Left lung (tissue), 10 donors: ENCODE measurements around the gene SNRPA. TPM values are rescaled to one million over a fixed set of nuclear protein-coding genes. Genes with fewer than 3 reads are reported as not detected.
"Not testable (repeated sequence)": the region's sequence is repeated elsewhere in the genome, so short reads cannot be mapped to it uniquely, and the experiment has no call there.

Source experiments
- ATAC-seq: fragments of 200-7000 bp; cut with Tn5 transposase; one replicate; pipeline ENCODE4 v1.9.1; 2020; ENCODE audit warnings: moderate library complexity
- DNase-seq, 4 donors: peaks; one replicate each; pipeline ENCODE4 v3.0.0-alpha.2; 2013 to 2020
- H3K27ac ChIP-seq, 2 donors: fragments of 200-600 bp; sonication (generic) in 1 of 2; one replicate each; pipeline versions ENCODE4 v1.5.0 to v1.8.0; 2020 to 2021
- H3K27me3 ChIP-seq, 2 donors: fragments of 200-600 bp; sonication (generic) in 1 of 2; one replicate each; pipeline versions ENCODE4 v1.5.0 to v1.8.0; 2020 to 2021
- H3K36me3 ChIP-seq, 2 donors: fragments of 200-600 bp; sonication (generic) in 1 of 2; one replicate each; pipeline versions ENCODE4 v1.5.0 to v1.8.0; 2020 to 2021
- H3K4me1 ChIP-seq, 2 donors: fragments of 200-600 bp; one replicate each; pipeline ENCODE4 v1.8.0; 2021
- H3K4me3 ChIP-seq, 2 donors: fragments of 200-600 bp; sonication (generic) in 1 of 2; one replicate each; pipeline versions ENCODE4 v1.5.0 to v1.8.0; 2020 to 2021; ENCODE audit warnings: mild to moderate bottlenecking in 1 of 2
- H3K9me3 ChIP-seq, 2 donors: fragments of 200-600 bp; sonication (generic) in 1 of 2; one replicate each; pipeline versions ENCODE4 v1.5.0 to v1.8.0; 2020 to 2021
- intact Hi-C, 2 donors: fragments of 100-400 bp; cut with DNase I; formaldehyde crosslinking; loops; one replicate each; pipeline versions ENCODE4 v1.11.2 to v1.14.2; 2022
- polyA plus RNA-seq, 6 donors: library from polyadenylated mRNA; unstranded; fragments of 120-200 nt; gene quantifications; one replicate each; pipeline ENCODE4 v1.2.1, GENCODE V29; 2013; ENCODE audit not compliant: insufficient read length in 6 of 6
- total RNA-seq, 2 donors: library from RNA; stranded (reverse); fragmentation: NEBNext Ultra II Directional; extraction: Animal tissue kit (Norgen Biotek cat#: 25700); gene quantifications; one replicate each; pipeline ENCODE4 v1.2.1, GENCODE V29; 2021
- TF ChIP-seq, protein P1 (sequence below), 2 donors: fragments of 200-600 bp; sonication (generic) in 1 of 2; IDR thresholded peaks; one replicate each; pipeline versions ENCODE4 v1.5.0 to v1.8.0; 2021; ENCODE audit warnings: antibody characterized with exemption in 2 of 2
- donor health status: DM: no; HTN: yes; CAD: no.
- donor health status: DM: no; HTN: no; CAD: no.

SNRPA gene
- total and polyA plus RNA-seq, 8 donors, result 46.1 to 126 (median 112) TPM

- H3K36me3 ChIP-seq, result peaks cover 0 to 56% of the 10 kb centered on the region in 2 donors
- no peak for ATAC-seq
- H3K27ac ChIP-seq, result no peak overlapping the region
- intact Hi-C loops, result no loop called here
- H3K4me3 ChIP-seq, result no peak overlapping the region
- TF ChIP-seq, protein P1, sequence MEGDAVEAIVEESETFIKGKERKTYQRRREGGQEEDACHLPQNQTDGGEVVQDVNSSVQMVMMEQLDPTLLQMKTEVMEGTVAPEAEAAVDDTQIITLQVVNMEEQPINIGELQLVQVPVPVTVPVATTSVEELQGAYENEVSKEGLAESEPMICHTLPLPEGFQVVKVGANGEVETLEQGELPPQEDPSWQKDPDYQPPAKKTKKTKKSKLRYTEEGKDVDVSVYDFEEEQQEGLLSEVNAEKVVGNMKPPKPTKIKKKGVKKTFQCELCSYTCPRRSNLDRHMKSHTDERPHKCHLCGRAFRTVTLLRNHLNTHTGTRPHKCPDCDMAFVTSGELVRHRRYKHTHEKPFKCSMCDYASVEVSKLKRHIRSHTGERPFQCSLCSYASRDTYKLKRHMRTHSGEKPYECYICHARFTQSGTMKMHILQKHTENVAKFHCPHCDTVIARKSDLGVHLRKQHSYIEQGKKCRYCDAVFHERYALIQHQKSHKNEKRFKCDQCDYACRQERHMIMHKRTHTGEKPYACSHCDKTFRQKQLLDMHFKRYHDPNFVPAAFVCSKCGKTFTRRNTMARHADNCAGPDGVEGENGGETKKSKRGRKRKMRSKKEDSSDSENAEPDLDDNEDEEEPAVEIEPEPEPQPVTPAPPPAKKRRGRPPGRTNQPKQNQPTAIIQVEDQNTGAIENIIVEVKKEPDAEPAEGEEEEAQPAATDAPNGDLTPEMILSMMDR (IDR thresholded peaks at IDR 0.05), result no peak
- H3K27me3 ChIP-seq, result no peaks in the 10 kb centered on the region
- no peaks in the 10 kb centered on the region for H3K9me3 ChIP-seq
- no peak for DNase-seq
- peaks cover 39 to 91% of the 10 kb centered on the region in 2 donors for H3K4me1 ChIP-seq
These were observed 57.5 kb downstream of the SNRPA start for GRCh38 chr19:40808497-40808896.

DNA sequence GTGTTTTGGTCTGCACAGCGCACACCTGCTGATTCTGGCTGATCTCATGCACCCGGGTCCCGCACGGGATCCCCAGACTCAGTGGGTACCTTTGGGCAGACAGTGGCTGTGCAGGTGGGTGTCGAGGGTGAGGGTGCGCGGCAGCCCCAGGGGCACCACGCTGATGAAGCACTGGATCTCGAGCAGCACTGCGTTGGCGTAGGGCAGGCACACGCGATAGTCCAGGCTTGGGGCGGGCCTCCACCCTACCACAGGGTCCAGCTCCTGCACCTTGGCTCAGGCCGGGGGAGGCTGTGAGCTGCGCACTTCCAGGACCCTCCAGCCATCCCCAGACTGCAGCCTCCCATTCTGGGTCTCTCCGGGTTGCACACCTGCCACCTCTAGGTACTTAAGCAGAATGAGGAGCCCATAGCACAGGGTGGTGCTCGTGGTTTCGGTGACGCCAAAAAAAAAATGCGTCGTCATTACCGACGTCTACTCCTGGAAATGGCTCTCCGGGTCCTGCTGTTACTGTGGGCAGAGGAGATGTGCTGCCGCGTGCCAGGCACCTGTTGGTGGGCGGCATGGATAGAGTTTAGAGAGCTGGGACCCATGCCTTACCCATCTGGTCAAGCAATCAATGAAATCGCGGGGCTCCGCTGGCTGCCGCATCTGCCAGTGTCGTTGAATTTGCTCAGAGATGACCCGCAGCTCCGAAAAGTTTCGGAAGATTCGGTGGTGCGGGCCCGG lies 58.5 kb downstream of the SNRPA start:
- TF ChIP-seq, protein P1 (IDR thresholded peaks at IDR 0.05), result no peak
- DNase-seq (peak in 1 of 4 donors; percentile 78), ATAC-seq (no peak)
- intact Hi-C loops, result no loop called here
- Histone ChIP-seq H3K4me3 (peak overlapping the region in 1 of 2 donors; percentile 39), H3K4me1 (peaks cover 29 to 80% of the 10 kb centered on the region in 2 donors), H3K36me3 (peaks cover 0 to 47% of the 10 kb centered on the region in 2 donors), H3K9me3 (no peaks in the 10 kb centered on the region), H3K27ac (peak overlapping the region; percentile 73 to 78), H3K27me3 (no peaks in the 10 kb centered on the region)

- Histone ChIP-seq H3K27ac (peak overlapping the region; percentile 73 to 78), H3K9me3 (no peaks in the 10 kb centered on the region), H3K27me3 (no peaks in the 10 kb centered on the region), H3K4me1 (peaks cover 22 to 74% of the 10 kb centered on the region in 2 donors), H3K4me3 (peak overlapping the region; percentile 24 to 39), H3K36me3 (peaks cover 0 to 41% of the 10 kb centered on the region in 2 donors)
- TF ChIP-seq, protein P1 (IDR thresholded peaks at IDR 0.05), result no peak
- intact Hi-C loops, result no loop called here
- no peak for ATAC-seq
- peak in 1 of 4 donors; percentile 40 for DNase-seq
These were observed 59.2 kb downstream of the SNRPA start for GRCh38 chr19:40810160-40810559.

GRCh38 chr19:40810649-40811408 lies 59.8 kb downstream of the SNRPA start:
- peaks cover 16 to 67% of the 10 kb centered on the region in 2 donors for H3K4me1 ChIP-seq
- intact Hi-C loops, H3K27me3 ChIP-seq, H3K9me3 ChIP-seq: not testable (repeated sequence)
- H3K36me3 ChIP-seq, result peaks cover 0 to 37% of the 10 kb centered on the region in 2 donors
- H3K4me3 ChIP-seq, result peak overlapping the region; percentile 24 to 39
- DNase-seq (peak in 3 of 4 donors; percentile 78 to 94 (median 85)), ATAC-seq (peak; percentile 91)
- H3K27ac ChIP-seq, result peak overlapping the region; percentile 73 to 78

GRCh38 chr19:40811478-40812341 lies 60.7 kb downstream of the SNRPA start:
- ATAC-seq, result no peak
- Histone ChIP-seq H3K9me3 (no peaks in the 10 kb centered on the region), H3K36me3 (peaks cover 0 to 33% of the 10 kb centered on the region in 2 donors), H3K27me3 (no peaks in the 10 kb centered on the region), H3K4me3 (peak overlapping the region; percentile 24 to 39), H3K4me1 (peaks cover 7 to 59% of the 10 kb centered on the region in 2 donors), H3K27ac (peak overlapping the region; percentile 73 to 78)
- TF ChIP-seq, protein P1 (IDR thresholded peaks at IDR 0.05), result no peak
- intact Hi-C loops, result no loop called here
- DNase-seq, result peak in 2 of 4 donors; percentile 49 to 81

DNA sequence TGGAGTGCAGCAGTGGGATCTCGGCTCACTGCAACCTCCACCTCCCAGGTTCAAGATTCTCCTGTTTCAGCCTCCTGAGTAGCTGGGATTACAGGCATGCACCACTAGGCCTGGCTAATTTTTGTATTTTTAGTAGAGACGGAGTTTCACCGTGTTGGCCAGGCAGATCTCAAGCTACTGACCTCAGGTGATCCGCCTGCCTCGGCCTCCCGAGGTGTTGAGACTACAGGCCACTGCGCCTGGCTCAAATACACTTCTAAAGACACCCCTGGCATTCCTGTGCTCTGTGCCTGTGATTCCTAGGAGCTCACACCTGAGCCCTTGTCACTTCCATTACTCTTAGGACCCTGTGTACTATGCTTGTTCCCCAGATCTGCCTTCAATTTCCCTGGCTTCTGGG lies 61.6 kb downstream of the SNRPA start:
- H3K4me3 ChIP-seq, H3K27me3 ChIP-seq, H3K27ac ChIP-seq, intact Hi-C loops, H3K9me3 ChIP-seq, ATAC-seq: not testable (repeated sequence)
- Histone ChIP-seq H3K36me3 (peaks cover 0 to 24% of the 10 kb centered on the region in 2 donors), H3K4me1 (peaks cover 6 to 50% of the 10 kb centered on the region in 2 donors)
- DNase-seq, result peak in 1 of 4 donors; percentile 26
